ENCODE results near the gene DR1.
"Not testable (repeated sequence)": the region's sequence is repeated elsewhere in the genome, so short reads cannot be mapped to it uniquely, and the experiment has no call there.

DR1 gene

GRCh38 chr1:93350875-93351274, 5.2 kb downstream of the DR1 start:
- Histone ChIP-seq H3K27ac (no peak overlapping the region), H3K4me1 (ENCODE audit: low read depth, poor library complexity, severe bottlenecking) (peaks cover 40% of the 10 kb centered on the region), H4K20me1 (ENCODE audit: insufficient read depth) (peaks cover 4% of the 10 kb centered on the region), H2AFZ (ENCODE audit: low read depth) (no peak overlapping the region), H3K27me3 (ENCODE audit: insufficient read depth, low read depth) (no peaks in the 10 kb centered on the region), H3K4me3 (IDR thresholded peaks at IDR 0.05; ENCODE audit: insufficient read depth, low read depth, low read length) (no peak overlapping the region), H3K79me2 (ENCODE audit: insufficient read depth, low read depth) (peaks cover 91% of the 10 kb centered on the region), H3K9ac (no peak overlapping the region), H3K4me2 (peak overlapping the region; percentile 29; the same call in 1 of the 2 replicates), H3K36me3 (ENCODE audit: insufficient read depth) (no peaks in the 10 kb centered on the region)
- no peak for TF ChIP-seq CTCF (conservative IDR thresholded peaks at IDR 0.05; ENCODE audit: low read depth, low read length)

GRCh38 chr1:93351346-93351745, 5.6 kb downstream of the DR1 start:
- peaks cover 40% of the 10 kb centered on the region for H3K4me1 ChIP-seq (ENCODE audit: low read depth, poor library complexity, severe bottlenecking)
- not testable (repeated sequence) for H2AFZ ChIP-seq (ENCODE audit: low read depth); H3K9ac ChIP-seq; H3K36me3 ChIP-seq (ENCODE audit: insufficient read depth); H3K4me2 ChIP-seq; H4K20me1 ChIP-seq (ENCODE audit: insufficient read depth); H3K4me3 ChIP-seq (IDR thresholded peaks at IDR 0.05; ENCODE audit: insufficient read depth, low read depth, low read length); H3K27ac ChIP-seq; H3K27me3 ChIP-seq (ENCODE audit: insufficient read depth, low read depth)
- peaks cover 93% of the 10 kb centered on the region for H3K79me2 ChIP-seq (ENCODE audit: insufficient read depth, low read depth)

- no peaks in the 10 kb centered on the region; the same call in 1 of the 2 replicates for H4K20me1 ChIP-seq (ENCODE audit: insufficient read depth)
- H3K9ac ChIP-seq = no peak overlapping the region
- H3K79me2 ChIP-seq (ENCODE audit: insufficient read depth, low read depth) = peaks cover 85% of the 10 kb centered on the region
- H3K4me2 ChIP-seq = no peak overlapping the region
- H3K4me1 ChIP-seq (ENCODE audit: low read depth, poor library complexity, severe bottlenecking) = peaks cover 40% of the 10 kb centered on the region
- no peak overlapping the region for H3K4me3 ChIP-seq (IDR thresholded peaks at IDR 0.05; ENCODE audit: insufficient read depth, low read depth, low read length)
- no peaks in the 10 kb centered on the region for H3K27me3 ChIP-seq (ENCODE audit: insufficient read depth, low read depth)
- H2AFZ ChIP-seq (ENCODE audit: low read depth) = no peak overlapping the region
- no peak for TF ChIP-seq CTCF (conservative IDR thresholded peaks at IDR 0.05; ENCODE audit: low read depth, low read length)
- no peaks in the 10 kb centered on the region for H3K36me3 ChIP-seq (ENCODE audit: insufficient read depth)
- no peak overlapping the region for H3K27ac ChIP-seq
Measured at GRCh38 chr1:93352376-93352775, 6.7 kb downstream of the DR1 start.

GRCh38 chr1:93353286-93353685, 7.6 kb downstream of the DR1 start:
- Histone ChIP-seq H3K4me2 (no peak overlapping the region), H2AFZ (ENCODE audit: low read depth) (no peak overlapping the region), H3K27me3 (ENCODE audit: insufficient read depth, low read depth) (no peaks in the 10 kb centered on the region), H3K79me2 (ENCODE audit: insufficient read depth, low read depth) (peaks cover 80% of the 10 kb centered on the region), H3K9ac (no peak overlapping the region), H4K20me1 (ENCODE audit: insufficient read depth) (no peaks in the 10 kb centered on the region; the same call in 1 of the 2 replicates), H3K27ac (no peak overlapping the region), H3K36me3 (ENCODE audit: insufficient read depth) (no peaks in the 10 kb centered on the region), H3K4me3 (IDR thresholded peaks at IDR 0.05; ENCODE audit: insufficient read depth, low read depth, low read length) (no peak overlapping the region), H3K4me1 (ENCODE audit: low read depth, poor library complexity, severe bottlenecking) (peaks cover 40% of the 10 kb centered on the region)
- no peak for TF ChIP-seq CTCF (conservative IDR thresholded peaks at IDR 0.05; ENCODE audit: low read depth, low read length)

- H3K4me1 ChIP-seq (ENCODE audit: low read depth, poor library complexity, severe bottlenecking) = peaks cover 31% of the 10 kb centered on the region
- TF ChIP-seq CTCF (conservative IDR thresholded peaks at IDR 0.05; ENCODE audit: low read depth, low read length) = no peak
- no peaks in the 10 kb centered on the region for H3K27me3 ChIP-seq (ENCODE audit: insufficient read depth, low read depth)
- no peak overlapping the region for H2AFZ ChIP-seq (ENCODE audit: low read depth)
- H3K9ac ChIP-seq = no peak overlapping the region
- peaks cover 70% of the 10 kb centered on the region for H3K79me2 ChIP-seq (ENCODE audit: insufficient read depth, low read depth)
- H3K4me2 ChIP-seq = no peak overlapping the region
- H4K20me1 ChIP-seq (ENCODE audit: insufficient read depth) = no peaks in the 10 kb centered on the region
- no peak overlapping the region for H3K4me3 ChIP-seq (IDR thresholded peaks at IDR 0.05; ENCODE audit: insufficient read depth, low read depth, low read length)
- H3K36me3 ChIP-seq (ENCODE audit: insufficient read depth) = no peaks in the 10 kb centered on the region
- no peak overlapping the region for H3K27ac ChIP-seq
Measured at GRCh38 chr1:93354749-93355148, 9.0 kb downstream of the DR1 start.
